ENCODE data around the gene TMEM247. TPM values are rescaled to one million over a fixed set of nuclear protein-coding genes. Genes with fewer than 3 reads are reported as not detected.
"Not testable (repeated sequence)": the region's sequence is repeated elsewhere in the genome, so short reads cannot be mapped to it uniquely, and the experiment has no call there.

TMEM247 gene
- total RNA-seq, 4 donors from 2014 or later: not detected

GRCh38 chr2:46520130-46520711 lies 40.9 kb downstream of the TMEM247 start:
- H3K4me1 ChIP-seq: peaks cover 0 to 23% (median 10%) of the 10 kb centered on the region in 3 donors
- peak overlapping the region in 3 of 4 donors; percentile 57 to 66 (median 58) for H3K27ac ChIP-seq
- peak; percentile 64 for ATAC-seq
- no peaks in the 10 kb centered on the region for H3K27me3 ChIP-seq
- H3K4me3 ChIP-seq: no peak overlapping the region
- peaks cover 0 to 19% (median 0%) of the 10 kb centered on the region in 3 donors for H3K9me3 ChIP-seq
- WGBS, 2 donors (ENCODE audit: low coverage in 1 of 2): 27 to 53% methylated on average over 2 to 6 of the region's 10 CpGs
- H3K36me3 ChIP-seq: no peaks in the 10 kb centered on the region
- TF ChIP-seq POLR2A (IDR thresholded peaks at IDR 0.05) (no peak), CTCF (IDR thresholded peaks at IDR 0.05) (no peak), POLR2AphosphoS5 (IDR thresholded peaks at IDR 0.05) (no peak), EP300 (IDR thresholded peaks at IDR 0.05) (no peak)

- 10 to 20% methylated on average over 1 to 2 of the region's 2 CpGs for WGBS, 2 donors (ENCODE audit: low coverage in 1 of 2)
- peak; percentile 94 for ATAC-seq
- Histone ChIP-seq H3K9me3 (peaks cover 0 to 9% (median 0%) of the 10 kb centered on the region in 3 donors), H3K27me3 (no peaks in the 10 kb centered on the region), H3K27ac (peak overlapping the region in 3 of 4 donors; percentile 57 to 76 (median 58)), H3K36me3 (no peaks in the 10 kb centered on the region), H3K4me1 (peaks cover 0 to 23% (median 10%) of the 10 kb centered on the region in 3 donors), H3K4me3 (no peak overlapping the region)
- TF ChIP-seq POLR2AphosphoS5 (IDR thresholded peaks at IDR 0.05) (peak; percentile 39), CTCF (IDR thresholded peaks at IDR 0.05) (no peak), EP300 (IDR thresholded peaks at IDR 0.05) (no peak)
These were observed 41.9 kb downstream of the TMEM247 start for GRCh38 chr2:46521215-46521683.

- H3K27me3 ChIP-seq, H3K9me3 ChIP-seq, ATAC-seq, H3K4me3 ChIP-seq, H3K27ac ChIP-seq, H3K36me3 ChIP-seq: not testable (repeated sequence)
- peaks cover 0 to 23% (median 10%) of the 10 kb centered on the region in 3 donors for H3K4me1 ChIP-seq
These were observed 43.0 kb downstream of the TMEM247 start for GRCh38 chr2:46522385-46522784.

GRCh38 chr2:46525522-46526155 lies 46.3 kb downstream of the TMEM247 start:
- Histone ChIP-seq H3K36me3 (peaks cover 0 to 4% of the 10 kb centered on the region in 2 donors), H3K27ac (no peak overlapping the region), H3K4me3 (no peak overlapping the region), H3K4me1 (peaks cover 0 to 13% (median 8%) of the 10 kb centered on the region in 3 donors), H3K9me3 (no peaks in the 10 kb centered on the region), H3K27me3 (no peaks in the 10 kb centered on the region)
- TF ChIP-seq POLR2AphosphoS5 (IDR thresholded peaks at IDR 0.05) (no peak), EP300 (IDR thresholded peaks at IDR 0.05) (no peak), CTCF (IDR thresholded peaks at IDR 0.05) (no peak), POLR2A (IDR thresholded peaks at IDR 0.05) (no peak)
- 83 to 100% methylated on average over 1 to 3 of the region's 3 CpGs for WGBS, 2 donors (ENCODE audit: low coverage in 1 of 2)
- no peak for ATAC-seq

- no peaks in the 10 kb centered on the region for H3K9me3 ChIP-seq
- no peaks in the 10 kb centered on the region for H3K4me1 ChIP-seq
- no peak overlapping the region for H3K4me3 ChIP-seq
- no peak overlapping the region for H3K27ac ChIP-seq
- ATAC-seq: no peak
- H3K36me3 ChIP-seq: peaks cover 0 to 4% of the 10 kb centered on the region in 2 donors
- no peak for TF ChIP-seq POLR2A (IDR thresholded peaks at IDR 0.05)
- no peak for TF ChIP-seq POLR2AphosphoS5 (IDR thresholded peaks at IDR 0.05)
- no peak for TF ChIP-seq CTCF (IDR thresholded peaks at IDR 0.05)
- TF ChIP-seq EP300 (IDR thresholded peaks at IDR 0.05): no peak
- no peaks in the 10 kb centered on the region for H3K27me3 ChIP-seq
- no CpG with 5 or more reads among the region's 1 CpG for WGBS, 2 donors (ENCODE audit: low coverage in 1 of 2)
These were observed 49.5 kb downstream of the TMEM247 start for GRCh38 chr2:46528880-46529279.
